ENCODE measurements around the gene ATXN10.

ATXN10 gene

DNA sequence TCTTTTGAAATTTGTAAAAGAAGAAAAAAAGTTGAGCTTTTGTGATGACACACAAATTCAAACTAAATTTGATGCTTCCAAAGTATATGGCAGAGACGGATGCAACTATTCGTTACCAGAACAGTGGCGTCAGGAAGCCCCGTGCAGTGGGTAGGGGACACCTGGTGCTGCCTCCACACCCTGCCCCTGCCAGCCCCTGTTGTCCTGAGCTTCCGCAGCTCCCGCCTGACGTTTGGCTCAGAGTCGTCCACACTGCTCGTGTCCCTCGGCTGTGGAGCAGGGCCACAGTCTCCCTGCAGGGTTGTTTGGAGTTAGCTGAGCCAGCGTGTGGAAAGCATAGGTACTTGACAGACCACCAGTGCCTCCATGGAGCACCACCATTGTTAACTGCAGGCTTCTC is 86.3 kb downstream of the ATXN10 start:
- DNase-seq (ENCODE audit: low read depth): no peak

DNA sequence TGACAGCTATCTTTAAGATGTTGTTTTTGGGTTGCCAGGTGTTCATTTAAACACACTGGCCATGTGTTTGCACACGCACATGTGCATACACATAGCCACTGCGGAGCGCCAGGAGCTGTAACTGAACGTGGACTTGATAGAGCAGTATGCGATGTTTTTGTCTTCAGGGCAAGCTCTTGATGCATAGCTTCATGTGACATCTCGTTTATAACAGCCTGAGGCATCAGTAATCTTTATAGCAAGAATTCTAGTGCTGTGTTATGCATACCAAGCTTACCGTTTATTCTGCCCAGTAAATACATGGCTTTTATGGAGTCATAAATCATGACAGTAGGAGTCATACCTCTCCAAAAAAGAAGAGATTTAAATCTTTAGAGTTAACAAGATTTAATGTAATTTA is 87.0 kb downstream of the ATXN10 start:
- DNase-seq (ENCODE audit: low read depth): no peak

DNA sequence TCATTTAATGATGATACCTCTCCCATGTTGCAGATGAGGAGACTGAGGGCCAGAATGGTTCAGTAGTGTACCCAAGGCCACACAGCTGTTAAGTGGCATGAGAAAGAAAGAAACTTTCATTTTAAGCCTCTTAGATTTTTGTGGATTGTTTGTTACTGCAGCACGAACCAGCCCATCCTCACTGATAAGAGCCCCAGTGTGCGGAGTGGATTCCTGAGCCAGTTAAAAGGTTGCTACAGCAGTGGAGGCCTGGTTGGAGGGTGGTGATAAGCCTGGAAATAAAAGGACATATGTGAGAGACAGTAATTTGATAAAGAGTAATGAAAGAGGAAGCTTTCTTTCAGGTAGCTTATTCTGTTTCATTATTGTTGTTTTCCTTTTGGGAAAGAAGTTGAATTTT is 89.0 kb downstream of the ATXN10 start:
- no peak for DNase-seq (ENCODE audit: low read depth)

DNA sequence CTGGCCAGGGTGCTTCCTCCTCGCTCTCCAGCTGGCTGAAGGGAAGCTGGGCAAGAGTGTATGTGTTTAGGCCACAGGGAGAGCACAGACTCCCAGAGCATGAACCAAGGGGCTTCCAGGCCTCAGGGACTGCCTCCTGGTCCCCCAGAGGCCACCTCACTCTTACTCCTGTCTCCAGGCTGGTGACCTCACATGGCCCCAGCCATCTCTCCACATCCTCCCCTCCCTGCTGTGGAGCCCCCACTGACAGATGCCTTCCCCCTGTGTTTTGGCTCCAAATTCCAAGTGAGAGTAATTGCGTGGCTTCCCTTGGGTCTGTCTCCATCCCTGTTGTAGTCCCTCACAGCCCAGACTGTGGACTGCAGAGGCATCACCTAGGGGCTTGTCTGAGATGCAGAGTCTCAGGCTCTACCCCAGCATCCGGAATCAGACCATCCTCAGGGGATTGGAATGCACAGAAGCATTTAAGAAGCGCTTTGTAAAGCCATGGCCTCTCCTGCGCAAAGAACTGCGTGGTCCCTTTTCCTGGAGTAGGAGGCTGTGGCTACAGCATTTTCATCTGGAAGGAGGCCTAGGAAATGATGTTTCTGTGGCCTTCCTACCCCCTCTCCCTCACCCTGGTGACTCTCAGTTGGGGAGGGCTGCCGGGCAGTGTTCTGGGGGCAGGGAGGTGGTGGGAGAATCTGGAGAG is 91.1 kb downstream of the ATXN10 start:
- no peak for DNase-seq (ENCODE audit: low read depth)

DNA sequence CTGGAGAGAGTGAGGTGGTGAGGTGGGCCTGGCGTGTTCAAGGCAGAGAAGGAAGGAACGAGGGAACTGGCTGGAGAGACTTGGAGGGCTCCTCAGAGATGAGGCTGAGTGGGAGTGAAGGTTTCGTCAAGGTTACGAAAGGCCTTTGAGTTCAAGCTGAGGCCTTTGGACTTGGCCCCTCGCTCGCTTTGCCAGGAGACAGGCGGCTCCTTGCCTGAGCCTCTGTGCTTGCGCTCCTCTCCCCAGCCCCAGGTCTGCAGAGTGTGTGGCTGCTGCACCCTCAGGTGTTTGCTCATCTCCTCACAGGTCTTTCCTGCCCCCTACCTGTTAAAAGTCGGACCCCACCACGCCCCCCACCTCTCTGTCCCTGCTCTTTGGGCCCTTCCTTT is 91.6 kb downstream of the ATXN10 start:
- DNase-seq (ENCODE audit: low read depth): no peak

DNA sequence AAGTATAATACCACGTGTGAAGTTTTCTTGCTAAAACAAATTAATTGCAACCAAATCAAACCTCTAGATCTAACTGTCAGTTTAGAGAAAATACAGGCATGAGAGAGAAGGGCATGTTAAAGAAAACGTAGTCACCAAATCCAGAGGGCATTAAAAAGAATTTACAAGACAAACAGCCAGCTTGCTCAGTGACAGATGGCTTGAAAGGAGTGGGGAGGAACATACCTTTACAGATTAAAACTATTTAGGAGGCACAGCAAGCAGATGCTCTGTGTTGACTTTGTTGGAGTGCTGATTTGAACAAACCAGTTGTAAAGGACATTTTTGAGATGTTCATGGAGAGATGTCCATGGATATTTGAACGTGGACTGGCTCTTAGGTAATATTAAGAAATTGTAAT is 96.9 kb downstream of the ATXN10 start:
- DNase-seq (ENCODE audit: low read depth): no peak

DNA sequence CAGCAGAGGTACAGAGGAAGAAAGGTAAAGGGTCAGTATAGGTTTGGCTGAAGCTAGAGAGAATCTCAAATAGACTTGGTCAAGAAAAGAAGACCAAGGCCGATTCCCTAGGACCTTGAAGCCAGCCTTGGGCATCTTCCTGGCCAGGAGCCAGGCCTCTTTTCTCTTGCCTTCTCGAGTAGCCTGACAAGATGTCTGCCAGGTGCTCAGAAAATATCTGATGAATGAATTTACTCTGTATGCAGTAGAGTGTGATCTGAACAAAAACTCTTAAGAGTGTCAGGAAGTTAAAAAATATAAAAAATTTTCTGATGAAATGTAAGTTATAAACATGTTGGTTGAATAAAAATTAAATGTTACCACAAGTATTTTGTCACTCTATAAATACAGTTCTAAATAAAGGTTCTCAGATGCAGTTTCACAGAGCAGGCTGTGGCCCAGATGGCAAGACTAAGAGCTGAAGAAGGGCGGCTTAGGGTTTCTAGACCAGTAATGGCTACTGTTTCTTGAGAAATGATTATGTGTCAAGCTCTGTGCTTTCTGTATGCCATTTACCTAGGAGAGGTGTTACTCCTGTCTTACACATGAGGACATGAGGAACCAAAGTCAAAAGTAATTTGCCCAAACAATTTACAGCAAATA is 98.1 kb downstream of the ATXN10 start:
- DNase-seq (ENCODE audit: low read depth): no peak

DNA sequence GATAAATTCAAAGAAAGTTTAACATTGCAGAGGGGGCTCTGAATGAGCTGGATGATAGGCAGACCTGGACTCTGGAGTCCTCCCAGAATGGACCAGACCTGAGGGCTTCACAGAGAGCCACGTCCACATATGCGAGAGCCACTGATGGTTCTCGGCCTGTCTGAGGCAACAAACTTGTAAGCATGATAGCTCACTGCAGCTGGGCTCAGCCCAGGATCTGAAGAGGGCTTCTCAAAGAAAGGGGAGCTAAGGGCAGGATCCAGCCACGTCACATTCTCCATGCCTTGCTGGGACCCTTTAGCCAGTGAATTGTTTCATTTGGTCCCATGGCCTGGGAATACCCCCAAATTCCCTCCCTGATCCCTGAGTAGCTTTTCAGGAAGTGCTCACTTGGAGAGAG is 98.9 kb downstream of the ATXN10 start:
- no peak for DNase-seq (ENCODE audit: low read depth)

DNA sequence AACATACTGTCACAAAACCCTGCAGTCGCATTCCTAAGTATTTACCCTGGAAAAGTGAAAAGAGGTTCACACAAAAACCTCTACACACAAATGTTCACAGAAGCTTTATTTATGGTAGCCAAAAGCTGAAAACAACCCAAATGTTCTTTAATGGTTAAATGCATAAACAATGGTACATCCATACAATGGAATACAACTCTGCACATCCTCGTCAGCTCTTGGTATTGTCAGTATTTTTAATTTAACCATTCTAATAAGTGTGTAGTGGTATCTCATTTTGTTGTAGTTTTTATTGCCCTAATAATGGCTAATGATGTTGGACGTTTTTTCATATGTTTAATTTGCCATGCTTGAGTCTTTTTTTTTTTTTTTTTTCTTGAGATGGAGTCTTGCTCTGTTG is 99.4 kb downstream of the ATXN10 start:
- no peak for DNase-seq (ENCODE audit: low read depth)

DNA sequence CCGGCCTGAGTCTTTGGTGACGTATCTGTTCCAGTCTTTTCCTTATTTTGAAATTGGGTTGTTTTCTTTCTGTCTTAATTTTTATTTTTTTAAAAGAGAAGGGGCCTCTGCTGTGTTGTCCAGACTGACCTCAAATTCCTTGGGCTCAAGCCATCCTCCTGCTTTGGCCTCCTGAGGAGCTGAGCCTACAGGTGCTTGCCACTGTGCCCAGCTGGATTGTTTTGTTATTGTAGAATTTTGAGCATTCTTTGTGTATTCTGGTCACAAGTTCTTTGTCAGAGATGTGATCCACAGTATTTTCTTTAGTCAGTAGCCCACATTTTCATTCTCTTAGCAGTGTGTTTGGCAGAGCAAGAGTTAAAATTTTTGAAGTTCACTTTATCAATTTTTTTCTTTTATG is 100.1 kb downstream of the ATXN10 start:
- no peak for DNase-seq (ENCODE audit: low read depth)

DNA sequence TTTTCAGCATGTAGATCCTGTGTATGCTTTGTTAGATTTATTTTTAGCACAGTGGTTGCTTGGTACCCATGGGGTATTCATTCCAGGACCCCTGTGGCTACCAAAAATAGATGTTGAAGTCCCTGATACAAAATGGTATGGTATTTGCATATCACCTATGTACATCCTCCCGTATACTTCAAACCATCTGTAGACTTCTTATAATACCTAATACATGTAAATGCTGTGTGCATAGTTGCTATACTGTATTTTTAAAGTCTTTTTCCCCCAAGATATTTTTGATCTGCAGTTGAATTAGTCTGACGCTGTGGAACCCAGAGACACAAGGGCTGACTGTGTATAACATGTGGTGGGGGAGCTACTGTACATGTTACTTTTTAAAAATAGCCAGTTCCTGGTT is 101.1 kb downstream of the ATXN10 start:
- no peak for DNase-seq (ENCODE audit: low read depth)

DNA sequence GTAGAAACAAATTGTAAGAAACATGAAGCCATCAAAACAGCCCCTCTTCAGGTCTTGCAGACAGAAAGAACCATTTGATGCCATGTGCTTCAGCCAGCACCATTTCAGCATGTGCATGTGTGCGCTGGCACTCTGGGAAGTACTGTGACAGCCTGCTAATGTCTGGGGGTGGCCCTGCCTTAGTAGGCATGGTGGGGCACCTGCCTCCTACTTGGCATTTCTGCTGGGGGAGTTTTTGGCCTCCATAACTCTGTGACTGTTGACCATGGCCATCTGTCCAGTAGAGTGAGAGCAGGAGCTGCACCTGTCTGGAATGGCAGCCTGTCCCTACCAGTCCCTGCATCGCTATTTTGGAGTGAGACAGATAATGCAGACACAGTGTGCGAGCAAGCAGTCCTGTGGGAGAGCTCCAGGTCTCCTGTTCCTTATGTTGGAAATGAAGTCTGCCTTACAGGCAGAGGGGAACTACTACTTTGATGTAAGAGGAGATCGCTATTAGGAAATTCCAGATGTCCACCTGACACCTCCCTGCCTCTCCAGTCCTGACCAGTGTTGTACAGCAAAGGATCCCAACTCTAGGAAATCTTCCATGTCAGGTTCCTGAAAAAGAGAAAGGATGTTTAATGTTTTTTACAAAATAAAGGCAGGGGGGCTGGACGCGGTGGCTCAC is 102.5 kb downstream of the ATXN10 start:
- DNase-seq (ENCODE audit: low read depth): no peak

DNA sequence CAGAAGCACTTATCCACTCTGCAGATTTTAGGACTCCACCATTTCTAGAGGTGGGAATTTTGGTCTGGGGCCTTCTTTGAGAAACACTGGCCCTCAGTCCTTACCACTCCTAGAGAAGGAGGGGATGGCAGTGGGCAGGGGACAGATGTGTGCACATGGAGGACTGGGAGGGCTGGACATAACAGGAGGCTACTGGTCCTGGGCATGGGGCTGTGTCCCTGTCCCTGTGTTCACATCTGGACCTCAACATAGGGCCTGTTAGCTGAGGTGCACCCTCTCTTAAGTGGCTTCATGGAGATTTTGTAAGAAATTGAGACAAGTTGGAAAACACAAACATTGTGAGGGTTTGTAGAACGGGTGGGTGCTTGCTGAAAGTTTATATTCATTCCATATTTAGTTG is 103.4 kb downstream of the ATXN10 start:
- DNase-seq (ENCODE audit: low read depth): no peak

DNA sequence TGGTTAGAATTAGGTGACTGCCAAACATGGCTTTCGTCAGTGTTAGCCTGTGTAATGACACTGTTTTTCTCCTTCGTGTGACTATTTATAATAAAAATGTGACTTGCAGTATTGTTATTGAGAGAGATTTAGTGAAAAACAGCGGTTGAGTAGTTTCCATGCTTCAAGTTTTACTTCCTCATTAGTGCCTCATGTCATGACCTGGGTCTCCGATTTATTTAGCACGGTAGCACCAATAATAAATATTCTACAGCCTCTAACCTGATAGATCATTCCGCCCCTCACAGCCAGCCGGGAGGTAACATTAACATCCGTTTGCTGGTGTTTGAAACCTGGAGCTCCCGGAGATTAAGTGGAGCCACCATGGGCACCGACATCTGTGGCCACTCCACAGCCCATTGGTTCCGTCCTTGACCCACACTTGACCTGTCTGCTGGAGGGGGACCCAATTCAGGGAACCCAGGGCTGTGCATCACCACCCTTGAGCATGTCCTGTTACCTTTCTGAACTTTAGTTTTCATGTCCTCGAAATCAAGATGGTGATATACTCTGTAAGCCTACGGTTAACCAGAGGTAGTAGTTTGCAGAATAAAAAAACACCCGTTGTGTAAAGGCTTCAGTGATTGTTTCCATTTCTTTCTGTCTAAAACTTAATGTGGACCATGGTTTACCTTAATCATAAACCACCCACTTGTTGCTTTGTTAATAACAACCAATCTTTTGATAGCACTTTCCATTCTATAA is 104.1 kb downstream of the ATXN10 start:
- DNase-seq (ENCODE audit: low read depth): no peak

DNA sequence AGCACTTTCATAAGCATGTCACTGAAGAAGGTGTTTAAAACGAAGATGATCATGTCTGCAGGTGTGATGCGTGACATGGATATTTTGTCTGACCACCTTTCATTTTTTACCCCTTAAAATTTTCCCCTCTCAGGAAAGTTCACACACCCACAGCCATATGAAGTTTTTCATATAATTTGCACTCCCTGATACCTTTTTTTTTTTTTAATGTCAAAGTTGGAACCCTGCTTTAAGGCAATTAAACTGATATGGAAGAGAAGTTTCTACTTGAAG is 104.6 kb downstream of the ATXN10 start:
- DNase-seq (ENCODE audit: low read depth): no peak

DNA sequence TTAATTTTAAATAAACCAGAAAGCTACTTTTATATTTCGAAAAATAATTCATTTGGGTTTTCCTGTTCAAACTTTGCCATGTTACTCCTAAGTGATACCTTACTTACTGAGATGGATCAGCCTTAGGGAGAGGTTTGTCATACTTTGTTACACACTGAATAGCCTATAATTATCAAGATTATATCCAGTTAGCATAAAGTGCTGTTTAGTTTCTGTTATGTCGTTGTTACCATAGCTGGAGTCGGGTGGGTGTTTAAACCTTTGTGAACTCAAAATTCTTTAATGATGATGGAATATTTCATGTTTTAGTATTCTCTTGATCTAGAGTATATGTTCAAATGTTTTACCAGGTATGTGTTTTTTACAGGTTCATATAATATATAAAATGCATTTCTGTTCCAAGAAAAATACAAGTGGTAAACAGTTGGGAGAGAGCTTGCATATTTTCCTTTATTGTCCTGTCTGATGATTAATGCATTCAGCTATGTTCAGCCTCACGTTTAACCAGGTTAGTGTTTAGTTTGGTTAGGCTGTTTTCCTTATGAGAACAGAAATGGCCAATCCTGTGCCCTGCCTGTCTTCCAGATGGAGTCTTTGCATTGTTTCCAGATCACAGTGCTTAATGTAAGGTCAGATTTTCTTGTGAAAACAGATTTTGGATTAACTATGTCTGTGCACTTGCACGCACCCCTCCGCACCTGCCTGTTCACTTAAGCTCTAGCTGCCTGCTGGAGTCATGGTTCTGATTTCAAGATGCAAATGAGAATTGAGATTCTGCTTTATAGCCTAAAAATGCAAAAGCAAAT is 105.6 kb downstream of the ATXN10 start:
- peak; percentile 60 for DNase-seq (ENCODE audit: low read depth)

DNA sequence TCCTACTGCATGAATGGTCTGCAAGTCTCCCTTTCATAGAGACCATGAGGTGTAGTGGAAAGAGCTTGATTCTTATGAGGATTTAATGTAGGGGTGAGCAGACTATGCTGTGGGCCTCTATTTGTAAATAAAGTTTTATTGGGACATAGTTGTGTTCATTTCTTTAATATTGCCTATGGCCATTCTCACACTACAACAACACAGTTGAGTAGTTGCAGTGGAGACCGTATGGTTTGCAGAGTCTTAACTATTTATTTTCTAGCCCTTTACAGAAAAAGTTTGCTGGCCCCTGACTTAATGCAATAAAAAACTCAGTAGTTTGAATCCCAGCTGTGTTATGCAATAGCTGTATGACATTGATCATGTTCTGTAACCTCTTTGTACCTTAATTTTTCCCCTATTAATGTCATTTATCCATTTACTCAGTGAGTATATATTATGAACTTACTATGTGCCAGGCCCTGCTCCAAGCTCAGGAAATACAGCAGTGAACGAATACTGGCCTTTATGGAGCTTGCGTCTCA is 106.3 kb downstream of the ATXN10 start:
- no peak for DNase-seq (ENCODE audit: low read depth)

DNA sequence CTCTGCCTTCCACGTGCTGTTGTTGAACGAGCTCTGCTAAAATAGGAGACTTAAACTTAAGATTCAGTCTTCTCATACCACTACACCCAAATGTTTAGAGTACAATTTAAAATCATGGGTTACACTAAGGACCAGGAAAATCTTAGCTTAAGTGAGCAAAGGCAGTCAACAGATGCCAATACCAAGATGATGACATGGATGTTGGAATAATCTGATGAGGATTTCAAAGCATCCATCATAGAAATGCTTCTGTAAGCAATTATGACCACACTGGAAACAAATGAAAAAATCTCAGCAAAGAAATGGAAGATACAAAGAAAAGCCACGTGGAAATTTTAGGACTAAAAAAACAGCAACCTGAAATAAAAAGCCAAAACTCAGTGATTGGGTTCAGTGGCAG is 109.8 kb downstream of the ATXN10 start:
- no peak for DNase-seq (ENCODE audit: low read depth)

DNA sequence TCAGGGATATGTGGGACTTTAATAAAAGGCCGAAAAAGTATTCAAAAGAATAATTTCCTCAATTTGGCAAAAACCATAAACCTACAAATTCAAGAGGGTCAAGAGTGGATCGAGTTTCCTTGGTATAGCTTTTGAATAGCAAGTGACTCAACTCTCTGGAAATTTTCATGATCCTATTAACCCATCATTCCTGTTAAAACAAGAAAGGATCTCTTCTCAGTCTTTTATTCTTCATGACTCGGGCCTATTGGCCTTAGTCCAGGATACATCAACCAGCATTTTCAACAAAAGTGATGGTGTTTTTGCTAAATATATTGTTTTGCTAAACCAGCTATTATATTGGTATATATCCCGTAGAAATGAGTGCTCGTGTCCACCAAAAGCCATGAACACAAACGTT is 110.3 kb downstream of the ATXN10 start:
- DNase-seq (ENCODE audit: low read depth): no peak

DNA sequence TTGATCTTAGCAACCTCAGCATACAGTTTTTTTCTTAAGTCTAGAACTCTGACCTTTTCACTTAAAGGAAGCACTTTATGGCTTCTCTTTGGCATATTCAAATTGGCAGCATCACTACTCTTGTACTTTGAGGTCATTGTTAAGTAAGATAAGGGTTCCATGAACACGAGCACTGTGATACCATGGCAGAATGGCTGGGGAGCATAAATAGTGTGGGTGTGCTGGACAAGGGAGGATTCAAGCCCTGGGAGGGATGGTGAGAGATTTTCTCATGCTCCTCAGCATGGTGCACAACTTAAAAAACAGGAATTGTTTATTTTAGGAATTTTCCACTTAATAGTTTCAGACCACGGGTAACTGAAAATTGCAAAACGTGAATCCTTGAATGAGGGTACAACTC is 111.4 kb downstream of the ATXN10 start:
- no peak for DNase-seq (ENCODE audit: low read depth)

DNA sequence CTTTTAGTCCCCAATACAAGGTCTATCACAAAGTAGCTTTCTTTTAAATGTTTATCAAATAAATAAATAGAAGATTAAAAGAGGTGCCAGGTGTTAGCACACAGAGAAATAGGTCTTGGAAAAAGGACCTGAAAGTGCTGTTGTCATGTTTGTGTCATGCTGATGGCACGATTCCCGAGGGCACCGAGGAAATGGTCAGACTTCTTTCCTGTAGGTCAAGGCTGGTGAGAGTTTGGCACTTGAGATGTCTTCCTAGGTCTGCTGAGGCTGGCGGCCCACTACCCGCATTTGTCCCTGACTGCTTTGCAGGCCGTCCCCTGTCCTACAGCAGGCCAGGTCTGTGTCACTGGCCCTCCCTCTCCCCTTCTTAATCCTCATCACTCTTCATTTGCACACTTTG is 112.1 kb downstream of the ATXN10 start:
- no peak for DNase-seq (ENCODE audit: low read depth)

All from iris pigment epithelial cell (primary cell).